ENCODE measurements around the gene SMIM22.
"Not testable (repeated sequence)": the region's sequence is repeated elsewhere in the genome, so short reads cannot be mapped to it uniquely, and the experiment has no call there.

The SMIM22 gene

GRCh38 chr16:4784444-4784987 lies 10.7 kb upstream of the SMIM22 start:
- H3K36me3 ChIP-seq (ENCODE audit: control insufficient read depth in 2 of 2, insufficient read depth in 2 of 2, low read length in 2 of 2); H3K27ac ChIP-seq (ENCODE audit: low read depth in 2 of 2, low read length in 2 of 2); H3K9me3 ChIP-seq (ENCODE audit: control insufficient read depth in 2 of 2, low read length in 2 of 2); H3K9ac ChIP-seq (ENCODE audit: low read depth in 1 of 2, low read length in 2 of 2); H3K4me3 ChIP-seq (ENCODE audit: low read length in 2 of 2); H3K27me3 ChIP-seq (ENCODE audit: control insufficient read depth in 2 of 2, insufficient read depth in 2 of 2, low read length in 2 of 2); H3K4me1 ChIP-seq (ENCODE audit: control insufficient read depth in 2 of 2, insufficient read depth in 2 of 2, low read length in 2 of 2): not testable (repeated sequence)

- Histone ChIP-seq H3K36me3 (ENCODE audit: control insufficient read depth in 2 of 2, insufficient read depth in 2 of 2, low read length in 2 of 2) (no peaks in the 10 kb centered on the region), H3K27me3 (ENCODE audit: control insufficient read depth in 2 of 2, insufficient read depth in 2 of 2, low read length in 2 of 2) (peaks cover 0 to 2% of the 10 kb centered on the region in 2 donors), H3K4me3 (ENCODE audit: low read length in 2 of 2) (no peak overlapping the region), H3K4me1 (ENCODE audit: control insufficient read depth in 2 of 2, insufficient read depth in 2 of 2, low read length in 2 of 2) (peaks cover 0 to 4% of the 10 kb centered on the region in 2 donors), H3K9ac (ENCODE audit: low read depth in 1 of 2, low read length in 2 of 2) (no peak overlapping the region), H3K27ac (ENCODE audit: low read depth in 2 of 2, low read length in 2 of 2) (no peak overlapping the region), H3K9me3 (ENCODE audit: control insufficient read depth in 2 of 2, low read length in 2 of 2) (no peaks in the 10 kb centered on the region)
Measured at GRCh38 chr16:4785758-4786433, 9.3 kb upstream of the SMIM22 start.

DNA sequence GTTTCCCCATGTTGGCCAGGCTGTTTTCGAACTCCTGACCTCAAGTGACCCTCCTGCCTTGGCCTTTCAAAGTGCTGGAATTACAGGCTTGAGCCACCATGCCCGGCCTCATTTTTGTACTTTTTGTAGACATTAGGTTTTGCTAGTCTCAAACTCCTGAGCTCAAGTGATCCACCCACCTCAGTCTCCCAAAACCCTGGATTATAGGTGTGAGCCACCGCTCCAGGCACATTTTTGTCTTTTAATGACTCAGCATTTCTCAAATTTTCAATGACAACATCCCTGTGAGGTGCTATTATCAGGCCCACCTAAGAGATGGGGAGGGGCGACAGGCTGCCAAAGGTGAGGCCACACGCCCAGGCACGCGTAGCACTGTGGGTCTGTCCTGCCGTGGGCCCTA lies 8.1 kb upstream of the SMIM22 start:
- Histone ChIP-seq H3K27me3 (ENCODE audit: control insufficient read depth in 2 of 2, insufficient read depth in 2 of 2, low read length in 2 of 2) (peaks cover 0 to 2% of the 10 kb centered on the region in 2 donors), H3K9me3 (ENCODE audit: control insufficient read depth in 2 of 2, low read length in 2 of 2) (no peaks in the 10 kb centered on the region), H3K9ac (ENCODE audit: low read depth in 1 of 2, low read length in 2 of 2) (no peak overlapping the region), H3K4me3 (ENCODE audit: low read length in 2 of 2) (no peak overlapping the region), H3K4me1 (ENCODE audit: control insufficient read depth in 2 of 2, insufficient read depth in 2 of 2, low read length in 2 of 2) (peaks cover 0 to 4% of the 10 kb centered on the region in 2 donors), H3K27ac (ENCODE audit: low read depth in 2 of 2, low read length in 2 of 2) (no peak overlapping the region), H3K36me3 (ENCODE audit: control insufficient read depth in 2 of 2, insufficient read depth in 2 of 2, low read length in 2 of 2) (no peaks in the 10 kb centered on the region)

DNA sequence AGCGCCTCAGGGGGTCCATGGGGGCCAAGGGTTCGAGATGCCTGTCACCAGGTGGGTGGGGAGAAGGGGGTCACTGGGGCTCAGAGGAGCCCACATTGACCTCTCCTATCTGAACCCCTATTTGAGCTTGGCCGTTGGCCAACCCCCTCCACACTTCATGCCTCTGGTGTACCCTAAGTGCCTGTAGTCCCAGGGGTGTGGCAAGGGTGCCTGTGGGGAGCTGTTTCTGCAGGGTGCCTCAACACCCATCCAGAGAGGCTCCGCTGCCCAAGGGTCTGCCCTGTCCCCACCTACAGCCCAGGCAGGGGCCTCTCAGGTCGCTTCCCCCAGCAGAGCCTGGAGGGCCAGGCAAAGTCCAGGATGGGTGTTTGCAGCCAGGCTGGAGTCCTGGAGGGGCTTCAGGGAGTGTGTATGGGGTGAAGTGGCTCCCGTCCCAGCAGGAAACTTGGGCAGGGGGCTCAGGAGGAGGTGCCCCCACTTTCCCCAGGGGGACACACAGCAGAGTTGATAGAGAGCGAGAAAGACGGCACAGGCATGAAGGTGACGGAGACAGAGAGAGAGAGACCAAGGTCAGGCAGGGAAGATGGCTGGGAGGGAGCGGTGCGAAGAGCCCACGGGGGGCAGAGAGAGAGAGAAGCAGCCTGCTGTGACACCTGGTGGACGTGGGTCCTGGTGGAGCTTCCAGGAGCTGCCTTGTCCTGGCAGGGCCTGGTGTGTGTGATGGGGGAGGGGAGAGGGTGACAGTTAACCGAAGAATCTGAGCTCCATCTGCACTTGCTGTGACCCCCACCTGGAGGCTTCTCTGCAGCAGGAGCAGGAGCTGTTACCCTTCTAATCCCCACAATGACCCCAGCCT lies 7.3 kb upstream of the SMIM22 start, which contains the start of gene SEPTIN12:
TSS of gene SEPTIN12 (minus strand) at position 719 of the 856 bp plus-strand sequence. CDS start at position 19, 700 bp downstream.
- no peak within 1 kb of the TSS for H3K27ac ChIP-seq (ENCODE audit: low read depth in 2 of 2, low read length in 2 of 2)
- no peaks in the 10 kb centered on the region for H3K36me3 ChIP-seq (ENCODE audit: control insufficient read depth in 2 of 2, insufficient read depth in 2 of 2, low read length in 2 of 2)
- H3K4me3 ChIP-seq (ENCODE audit: low read length in 2 of 2), result no peak within 1 kb of the TSS
- peaks cover 0 to 2% of the 10 kb centered on the region in 2 donors for H3K27me3 ChIP-seq (ENCODE audit: control insufficient read depth in 2 of 2, insufficient read depth in 2 of 2, low read length in 2 of 2)
- no peak within 1 kb of the TSS for H3K9ac ChIP-seq (ENCODE audit: low read depth in 1 of 2, low read length in 2 of 2)
- peaks cover 0 to 4% of the 10 kb centered on the region in 2 donors for H3K4me1 ChIP-seq (ENCODE audit: control insufficient read depth in 2 of 2, insufficient read depth in 2 of 2, low read length in 2 of 2)
- H3K9me3 ChIP-seq (ENCODE audit: control insufficient read depth in 2 of 2, low read length in 2 of 2), result no peaks in the 10 kb centered on the region

DNA sequence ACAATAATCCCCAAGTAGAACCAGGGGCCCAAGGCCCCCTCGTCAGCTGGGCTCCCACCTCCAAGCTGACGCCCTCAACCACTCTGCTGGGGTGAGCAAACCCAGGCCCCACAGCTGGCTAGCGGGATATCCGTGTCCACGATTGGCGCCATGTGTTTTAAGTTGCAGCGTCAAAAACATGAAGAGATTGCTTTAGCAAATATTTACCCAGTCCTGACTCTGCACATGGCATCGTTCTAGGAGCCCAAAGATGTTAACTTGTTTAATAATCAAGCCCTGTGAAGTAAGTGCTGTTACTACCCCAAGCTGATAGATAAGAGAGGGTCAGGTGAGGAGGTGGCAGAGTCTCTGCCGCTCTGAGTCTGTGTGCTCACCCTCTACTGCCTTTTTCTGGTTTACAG lies 6.7 kb upstream of the SMIM22 start:
- no peak overlapping the region for H3K9ac ChIP-seq (ENCODE audit: low read depth in 1 of 2, low read length in 2 of 2)
- no peaks in the 10 kb centered on the region for H3K36me3 ChIP-seq (ENCODE audit: control insufficient read depth in 2 of 2, insufficient read depth in 2 of 2, low read length in 2 of 2)
- H3K27me3 ChIP-seq (ENCODE audit: control insufficient read depth in 2 of 2, insufficient read depth in 2 of 2, low read length in 2 of 2), result peaks cover 0 to 2% of the 10 kb centered on the region in 2 donors
- H3K9me3 ChIP-seq (ENCODE audit: control insufficient read depth in 2 of 2, low read length in 2 of 2), result no peaks in the 10 kb centered on the region
- H3K4me1 ChIP-seq (ENCODE audit: control insufficient read depth in 2 of 2, insufficient read depth in 2 of 2, low read length in 2 of 2), result peaks cover 0 to 4% of the 10 kb centered on the region in 2 donors
- no peak overlapping the region for H3K27ac ChIP-seq (ENCODE audit: low read depth in 2 of 2, low read length in 2 of 2)
- no peak overlapping the region for H3K4me3 ChIP-seq (ENCODE audit: low read length in 2 of 2)

DNA sequence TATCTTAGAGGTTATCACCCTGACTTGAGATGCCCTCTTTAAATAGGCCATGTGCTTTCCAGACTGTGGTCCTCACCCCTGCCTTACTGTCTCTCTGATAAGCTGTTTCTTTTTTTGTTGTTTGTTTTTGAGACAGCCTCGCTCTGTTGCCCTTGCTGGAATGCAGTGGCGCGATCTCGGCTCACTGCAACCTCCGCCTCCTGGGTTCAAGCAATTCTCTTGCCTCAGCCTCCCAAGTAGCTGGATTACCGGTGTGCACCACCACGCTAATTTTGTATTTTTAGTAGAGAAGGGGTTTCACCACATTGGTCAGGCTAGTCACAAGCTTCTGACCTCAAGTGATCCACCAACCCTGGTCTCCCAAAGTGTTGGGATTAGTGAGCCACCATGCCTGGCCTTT lies 6.3 kb upstream of the SMIM22 start:
- Histone ChIP-seq H3K27me3 (ENCODE audit: control insufficient read depth in 2 of 2, insufficient read depth in 2 of 2, low read length in 2 of 2) (peaks cover 0 to 2% of the 10 kb centered on the region in 2 donors), H3K4me1 (ENCODE audit: control insufficient read depth in 2 of 2, insufficient read depth in 2 of 2, low read length in 2 of 2) (peaks cover 0 to 4% of the 10 kb centered on the region in 2 donors), H3K9me3 (ENCODE audit: control insufficient read depth in 2 of 2, low read length in 2 of 2) (no peaks in the 10 kb centered on the region), H3K9ac (ENCODE audit: low read depth in 1 of 2, low read length in 2 of 2) (no peak overlapping the region), H3K36me3 (ENCODE audit: control insufficient read depth in 2 of 2, insufficient read depth in 2 of 2, low read length in 2 of 2) (no peaks in the 10 kb centered on the region), H3K4me3 (ENCODE audit: low read length in 2 of 2) (no peak overlapping the region), H3K27ac (ENCODE audit: low read depth in 2 of 2, low read length in 2 of 2) (no peak overlapping the region)

DNA sequence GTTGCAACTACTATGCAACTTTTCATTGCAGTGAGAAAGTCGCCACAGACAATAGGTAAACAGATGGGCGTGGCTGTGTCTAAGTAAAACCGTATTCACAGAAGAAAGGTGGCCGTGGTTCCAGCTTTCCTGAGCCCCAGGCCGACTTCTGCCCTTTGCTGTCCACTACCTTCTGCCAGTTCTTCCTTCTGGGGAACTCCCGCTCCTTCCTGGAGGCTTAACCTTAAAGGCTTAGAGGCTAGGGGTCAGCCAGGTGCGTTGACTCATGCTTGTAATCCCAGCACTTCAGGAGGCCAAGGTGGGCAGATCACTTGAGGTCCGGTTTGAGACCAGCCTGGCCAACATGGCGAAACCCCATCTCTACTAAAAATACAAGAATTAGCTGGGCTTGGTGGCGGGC lies 4.9 kb upstream of the SMIM22 start:
- Histone ChIP-seq H3K27me3 (ENCODE audit: control insufficient read depth in 2 of 2, insufficient read depth in 2 of 2, low read length in 2 of 2) (peaks cover 0 to 2% of the 10 kb centered on the region in 2 donors), H3K27ac (ENCODE audit: low read depth in 2 of 2, low read length in 2 of 2) (no peak overlapping the region), H3K36me3 (ENCODE audit: control insufficient read depth in 2 of 2, insufficient read depth in 2 of 2, low read length in 2 of 2) (no peaks in the 10 kb centered on the region), H3K9me3 (ENCODE audit: control insufficient read depth in 2 of 2, low read length in 2 of 2) (no peaks in the 10 kb centered on the region), H3K9ac (ENCODE audit: low read depth in 1 of 2, low read length in 2 of 2) (no peak overlapping the region), H3K4me1 (ENCODE audit: control insufficient read depth in 2 of 2, insufficient read depth in 2 of 2, low read length in 2 of 2) (peaks cover 0 to 4% of the 10 kb centered on the region in 2 donors), H3K4me3 (ENCODE audit: low read length in 2 of 2) (no peak overlapping the region)

- Histone ChIP-seq H3K4me3 (ENCODE audit: low read length in 2 of 2) (no peak overlapping the region), H3K27ac (ENCODE audit: low read depth in 2 of 2, low read length in 2 of 2) (no peak overlapping the region), H3K9ac (ENCODE audit: low read depth in 1 of 2, low read length in 2 of 2) (no peak overlapping the region), H3K27me3 (ENCODE audit: control insufficient read depth in 2 of 2, insufficient read depth in 2 of 2, low read length in 2 of 2) (peaks cover 0 to 2% of the 10 kb centered on the region in 2 donors), H3K36me3 (ENCODE audit: control insufficient read depth in 2 of 2, insufficient read depth in 2 of 2, low read length in 2 of 2) (no peaks in the 10 kb centered on the region), H3K9me3 (ENCODE audit: control insufficient read depth in 2 of 2, low read length in 2 of 2) (no peaks in the 10 kb centered on the region), H3K4me1 (ENCODE audit: control insufficient read depth in 2 of 2, insufficient read depth in 2 of 2, low read length in 2 of 2) (peaks cover 0 to 4% of the 10 kb centered on the region in 2 donors)
Measured at GRCh38 chr16:4790871-4791270, 4.3 kb upstream of the SMIM22 start.

- no peaks in the 10 kb centered on the region for H3K9me3 ChIP-seq (ENCODE audit: control insufficient read depth in 2 of 2, low read length in 2 of 2)
- H3K9ac ChIP-seq (ENCODE audit: low read depth in 1 of 2, low read length in 2 of 2), result no peak overlapping the region
- no peaks in the 10 kb centered on the region for H3K27me3 ChIP-seq (ENCODE audit: control insufficient read depth in 2 of 2, insufficient read depth in 2 of 2, low read length in 2 of 2)
- H3K4me3 ChIP-seq (ENCODE audit: low read length in 2 of 2), result no peak overlapping the region
- no peak overlapping the region for H3K27ac ChIP-seq (ENCODE audit: low read depth in 2 of 2, low read length in 2 of 2)
- H3K36me3 ChIP-seq (ENCODE audit: control insufficient read depth in 2 of 2, insufficient read depth in 2 of 2, low read length in 2 of 2), result peaks cover 5 to 6% of the 10 kb centered on the region in 2 donors
- H3K4me1 ChIP-seq (ENCODE audit: control insufficient read depth in 2 of 2, insufficient read depth in 2 of 2, low read length in 2 of 2), result peaks cover 0 to 15% of the 10 kb centered on the region in 2 donors
Measured at GRCh38 chr16:4792951-4793513, 2.1 kb upstream of the SMIM22 start.

All from mucosa of rectum (tissue), 2 donors.